ENCODE data around the gene TCF23. TPM values are rescaled to one million over a fixed set of nuclear protein-coding genes. Genes with fewer than 3 reads are reported as not detected.
A peak's percentile ranks its signal among the peaks of the same experiment; 100 is the strongest.

The TCF23 gene
- total RNA-seq, 4 donors from 2014 or later, result 0.13 TPM; not detected in 3

- peak overlapping the region; percentile 82 to 97 for H3K4me3 ChIP-seq
- H3K27ac ChIP-seq, result peak overlapping the region in 3 of 4 donors; percentile 90 to 95 (median 92)
- peaks cover 5 to 30% (median 14%) of the 10 kb centered on the region in 3 donors for H3K4me1 ChIP-seq
- peaks cover 0 to 31% of the 10 kb centered on the region in 2 donors for H3K36me3 ChIP-seq
- 69 to 85% methylated on average over 6 to 9 of the region's 33 CpGs for WGBS, 2 donors (ENCODE audit: low coverage in 1 of 2)
- H3K27me3 ChIP-seq, result no peaks in the 10 kb centered on the region
- ATAC-seq, result no peak
- TF ChIP-seq POLR2A (IDR thresholded peaks at IDR 0.05), result no peak
- no peak for TF ChIP-seq CTCF (IDR thresholded peaks at IDR 0.05)
- TF ChIP-seq EP300 (IDR thresholded peaks at IDR 0.05), result no peak
- TF ChIP-seq POLR2AphosphoS5 (IDR thresholded peaks at IDR 0.05), result no peak
- H3K9me3 ChIP-seq, result no peaks in the 10 kb centered on the region
These were observed 13.9 kb upstream of the TCF23 start for GRCh38 chr2:27134781-27135477.

- Histone ChIP-seq H3K27ac (peak overlapping the region in 2 of 4 donors; percentile 90 to 92), H3K9me3 (no peaks in the 10 kb centered on the region), H3K4me1 (peaks cover 5 to 30% (median 14%) of the 10 kb centered on the region in 3 donors), H3K4me3 (no peak overlapping the region), H3K27me3 (no peaks in the 10 kb centered on the region), H3K36me3 (peaks cover 0 to 25% of the 10 kb centered on the region in 2 donors)
- TF ChIP-seq POLR2A (IDR thresholded peaks at IDR 0.05) (no peak), POLR2AphosphoS5 (IDR thresholded peaks at IDR 0.05) (no peak), CTCF (IDR thresholded peaks at IDR 0.05) (no peak), EP300 (IDR thresholded peaks at IDR 0.05) (no peak)
- 80 to 88% methylated on average over 6 to 7 of the region's 12 CpGs for WGBS, 2 donors (ENCODE audit: low coverage in 1 of 2)
- no peak for ATAC-seq
These were observed 13.3 kb upstream of the TCF23 start for GRCh38 chr2:27135478-27135955.

GRCh38 chr2:27136751-27137150, 12.1 kb upstream of the TCF23 start:
- ATAC-seq, result no peak
- no peak overlapping the region for H3K4me3 ChIP-seq
- no peaks in the 10 kb centered on the region for H3K9me3 ChIP-seq
- H3K27me3 ChIP-seq, result peaks cover 6% of the 10 kb centered on the region
- H3K27ac ChIP-seq, result no peak overlapping the region
- 100% methylated on average over 1 of the region's 7 CpGs; no CpG with 5 or more reads in 1 of the 2 donors for whole genome bisulfite sequencing, 2 donors (ENCODE audit: low coverage in 1 of 2)
- peaks cover 5 to 29% (median 14%) of the 10 kb centered on the region in 3 donors for H3K4me1 ChIP-seq
- TF ChIP-seq EP300 (IDR thresholded peaks at IDR 0.05) (no peak), POLR2A (IDR thresholded peaks at IDR 0.05) (no peak), POLR2AphosphoS5 (IDR thresholded peaks at IDR 0.05) (no peak), CTCF (IDR thresholded peaks at IDR 0.05) (no peak)
- H3K36me3 ChIP-seq, result peaks cover 0 to 13% of the 10 kb centered on the region in 2 donors

- peaks cover 12% of the 10 kb centered on the region for H3K27me3 ChIP-seq
- no peak overlapping the region for H3K4me3 ChIP-seq
- no CpG with 5 or more reads among the region's 21 CpGs for WGBS, 2 donors (ENCODE audit: low coverage in 1 of 2)
- H3K4me1 ChIP-seq, result peaks cover 5 to 23% (median 14%) of the 10 kb centered on the region in 3 donors
- ATAC-seq, result no peak
- no peak overlapping the region for H3K27ac ChIP-seq
- H3K36me3 ChIP-seq, result peaks cover 0 to 6% of the 10 kb centered on the region in 2 donors
- H3K9me3 ChIP-seq, result no peaks in the 10 kb centered on the region
- TF ChIP-seq POLR2A (IDR thresholded peaks at IDR 0.05) (no peak), EP300 (IDR thresholded peaks at IDR 0.05) (no peak), CTCF (IDR thresholded peaks at IDR 0.05) (no peak), POLR2AphosphoS5 (IDR thresholded peaks at IDR 0.05) (no peak)
These were observed 11.4 kb upstream of the TCF23 start for GRCh38 chr2:27137322-27137935.

All from gastroesophageal sphincter (tissue), 4 donors.